T-helper 2 cell treated with Interferon-gamma antibody and Interleukin-4, amounts not matched to agents 5 μg/mL and 100 μg/mL, for 36 hours (primary cell): ENCODE data around the gene RBMX2.
"Not testable (repeated sequence)": the region's sequence is repeated elsewhere in the genome, so short reads cannot be mapped to it uniquely, and the experiment has no call there.

Source experiments
- DNase-seq: peaks from one replicate; pipeline ENCODE4 v3.0.0; 2021; ENCODE audit warnings: low spot score
- H3K27ac Mint-ChIP-seq: one replicate; pipeline ENCODE4 v1.8.0; 2021; ENCODE audit warnings: mild to moderate bottlenecking, mixed read lengths
- H3K27me3 Mint-ChIP-seq: one replicate; pipeline ENCODE4 v1.8.0; 2021; ENCODE audit warnings: low read depth, mixed read lengths
- H3K36me3 Mint-ChIP-seq: one replicate; pipeline ENCODE4 v1.8.0; 2021; ENCODE audit warnings: low read depth, mixed read lengths
- H3K4me1 Mint-ChIP-seq: one replicate; pipeline ENCODE4 v1.8.0; 2021; ENCODE audit warnings: low read depth, mixed read lengths
- H3K4me3 Mint-ChIP-seq: one replicate; pipeline ENCODE4 v1.8.0; 2022; ENCODE audit warnings: mild to moderate bottlenecking, moderate library complexity, mixed read lengths
- H3K9me3 Mint-ChIP-seq: one replicate; pipeline ENCODE4 v1.8.0; 2021; ENCODE audit warnings: mixed read lengths

The RBMX2 gene

GRCh38 chrX:130401415-130402207 lies at the start of gene RBMX2:
Gene RBMX2 (plus strand): TSS chrX:130401987. CDS start chrX:130402033, 46 bp downstream.
- peaks cover 9% of the 10 kb centered on the region for H3K4me1 Mint-ChIP-seq
- peak within 1 kb of the TSS; percentile 98 for H3K4me3 Mint-ChIP-seq
- H3K9me3 Mint-ChIP-seq = no peaks in the 10 kb centered on the region
- peak within 1 kb of the TSS; percentile 90 for H3K27ac Mint-ChIP-seq
- peaks cover 8% of the 10 kb centered on the region for H3K36me3 Mint-ChIP-seq
- peaks cover 5% of the 10 kb centered on the region for H3K27me3 Mint-ChIP-seq
- DNase-seq = peak; percentile 73

- not testable (repeated sequence) for H3K27ac Mint-ChIP-seq, H3K27me3 Mint-ChIP-seq, H3K9me3 Mint-ChIP-seq, H3K4me3 Mint-ChIP-seq, H3K36me3 Mint-ChIP-seq, H3K4me1 Mint-ChIP-seq, DNase-seq
These were observed 49.7 kb upstream of the RBMX2 start for GRCh38 chrX:130352050-130352449.

- Mint-ChIP-seq H3K36me3 (no peaks in the 10 kb centered on the region), H3K4me3 (no peak overlapping the region), H3K4me1 (no peaks in the 10 kb centered on the region), H3K27me3 (no peaks in the 10 kb centered on the region), H3K9me3 (no peaks in the 10 kb centered on the region), H3K27ac (no peak overlapping the region)
- DNase-seq = no peak
These were observed 25.7 kb upstream of the RBMX2 start for GRCh38 chrX:130376077-130376476.

GRCh38 chrX:130378024-130378669 lies 23.6 kb upstream of the RBMX2 start:
- Mint-ChIP-seq H3K4me3 (no peak overlapping the region), H3K27ac (no peak overlapping the region), H3K27me3 (peaks cover 3% of the 10 kb centered on the region), H3K9me3 (no peaks in the 10 kb centered on the region), H3K4me1 (no peaks in the 10 kb centered on the region), H3K36me3 (no peaks in the 10 kb centered on the region)
- DNase-seq = no peak

GRCh38 chrX:130385520-130385919 lies 16.3 kb upstream of the RBMX2 start, which contains the start of gene GPR119:
Gene GPR119 (minus strand): TSS chrX:130385674. CDS start chrX:130385447, 227 bp downstream.
- no peaks in the 10 kb centered on the region for H3K4me1 Mint-ChIP-seq
- DNase-seq = no peak
- no peaks in the 10 kb centered on the region for H3K9me3 Mint-ChIP-seq
- no peaks in the 10 kb centered on the region for H3K36me3 Mint-ChIP-seq
- H3K27ac Mint-ChIP-seq = no peak within 1 kb of the TSS
- H3K4me3 Mint-ChIP-seq = no peak within 1 kb of the TSS
- H3K27me3 Mint-ChIP-seq = peaks cover 3% of the 10 kb centered on the region

- Mint-ChIP-seq H3K36me3 (no peaks in the 10 kb centered on the region), H3K27ac (no peak overlapping the region), H3K4me3 (no peak overlapping the region), H3K9me3 (no peaks in the 10 kb centered on the region), H3K4me1 (no peaks in the 10 kb centered on the region), H3K27me3 (peaks cover 2% of the 10 kb centered on the region)
- DNase-seq = no peak
These were observed 15.4 kb upstream of the RBMX2 start for GRCh38 chrX:130386408-130386808.

- Mint-ChIP-seq H3K36me3 (no peaks in the 10 kb centered on the region), H3K4me3 (no peak overlapping the region)
- DNase-seq = no peak
These were observed 8.2 kb upstream of the RBMX2 start for GRCh38 chrX:130393451-130394074.

GRCh38 chrX:130395341-130395740 lies 6.4 kb upstream of the RBMX2 start:
- H3K27ac Mint-ChIP-seq = no peak overlapping the region
- H3K4me1 Mint-ChIP-seq = no peaks in the 10 kb centered on the region
- H3K27me3 Mint-ChIP-seq = peaks cover 7% of the 10 kb centered on the region
- no peak overlapping the region for H3K4me3 Mint-ChIP-seq
- H3K9me3 Mint-ChIP-seq = no peaks in the 10 kb centered on the region
- DNase-seq = no peak
- no peaks in the 10 kb centered on the region for H3K36me3 Mint-ChIP-seq

More at GRCh38 chrX:130393451-130394074, 8.2 kb upstream of the RBMX2 start:
- Mint-ChIP-seq H3K9me3 (no peaks in the 10 kb centered on the region), H3K4me1 (no peaks in the 10 kb centered on the region), H3K27me3 (peaks cover 2% of the 10 kb centered on the region), H3K27ac (no peak overlapping the region)

- DNase-seq = no peak
- Mint-ChIP-seq H3K4me1 (peaks cover 9% of the 10 kb centered on the region), H3K9me3 (no peaks in the 10 kb centered on the region), H3K27me3 (peaks cover 5% of the 10 kb centered on the region), H3K27ac (peak overlapping the region; percentile 90), H3K4me3 (peak overlapping the region; percentile 98), H3K36me3 (peaks cover 8% of the 10 kb centered on the region)
These were observed 459 bp downstream of the RBMX2 start for GRCh38 chrX:130402208-130402684.

- no peaks in the 10 kb centered on the region for H3K27me3 Mint-ChIP-seq
- no peak overlapping the region for H3K27ac Mint-ChIP-seq
- H3K36me3 Mint-ChIP-seq = peaks cover 23% of the 10 kb centered on the region
- DNase-seq = no peak
- H3K4me3 Mint-ChIP-seq = no peak overlapping the region
- no peaks in the 10 kb centered on the region for H3K9me3 Mint-ChIP-seq
- no peaks in the 10 kb centered on the region for H3K4me1 Mint-ChIP-seq
These were observed 11.6 kb downstream of the RBMX2 start for GRCh38 chrX:130413415-130413814.

- H3K27me3 Mint-ChIP-seq = no peaks in the 10 kb centered on the region
- no peak for DNase-seq
- H3K4me3 Mint-ChIP-seq = no peak overlapping the region
- no peak overlapping the region for H3K27ac Mint-ChIP-seq
- no peaks in the 10 kb centered on the region for H3K9me3 Mint-ChIP-seq
- no peaks in the 10 kb centered on the region for H3K4me1 Mint-ChIP-seq
- peaks cover 22% of the 10 kb centered on the region for H3K36me3 Mint-ChIP-seq
These were observed 13.0 kb downstream of the RBMX2 start for GRCh38 chrX:130414800-130415199.

GRCh38 chrX:130415201-130415600 lies 13.4 kb downstream of the RBMX2 start:
- H3K4me1 Mint-ChIP-seq = no peaks in the 10 kb centered on the region
- no peak overlapping the region for H3K27ac Mint-ChIP-seq

GRCh38 chrX:130416785-130417184 lies 15.0 kb downstream of the RBMX2 start:
- no peak for DNase-seq
- peaks cover 12% of the 10 kb centered on the region for H3K36me3 Mint-ChIP-seq
- no peak overlapping the region for H3K4me3 Mint-ChIP-seq
- H3K27ac Mint-ChIP-seq = no peak overlapping the region
- no peaks in the 10 kb centered on the region for H3K9me3 Mint-ChIP-seq
- no peaks in the 10 kb centered on the region for H3K27me3 Mint-ChIP-seq
- no peaks in the 10 kb centered on the region for H3K4me1 Mint-ChIP-seq

More at GRCh38 chrX:130415201-130415600, 13.4 kb downstream of the RBMX2 start:
- Mint-ChIP-seq H3K27me3 (no peaks in the 10 kb centered on the region), H3K4me3 (no peak overlapping the region), H3K9me3 (no peaks in the 10 kb centered on the region), H3K36me3 (peaks cover 20% of the 10 kb centered on the region)
- DNase-seq = no peak

- Mint-ChIP-seq H3K4me1 (no peaks in the 10 kb centered on the region), H3K9me3 (no peaks in the 10 kb centered on the region), H3K36me3 (peaks cover 5% of the 10 kb centered on the region), H3K27ac (no peak overlapping the region), H3K27me3 (no peaks in the 10 kb centered on the region), H3K4me3 (no peak overlapping the region)
- no peak for DNase-seq
These were observed 16.3 kb downstream of the RBMX2 start for GRCh38 chrX:130418066-130418465.
